KOPT-K1 (cell line): ENCODE measurements around the gene TMEM229A.
"Not testable (repeated sequence)": the region's sequence is repeated elsewhere in the genome, so short reads cannot be mapped to it uniquely, and the experiment has no call there.

ENCODE experiments used
- H3K27ac ChIP-seq: fragments of 200-600 bp; sonication (generic); 2 replicates; pipeline ENCODE4 v1.5.1; 2016; ENCODE audit warnings: antibody characterized with exemption, mild to moderate bottlenecking, low read depth, low read length; ENCODE audit not compliant: poor library complexity, severe bottlenecking
- H3K36me3 ChIP-seq: fragments of 200-600 bp; sonication (generic); 2 replicates; pipeline ENCODE4 v1.5.1; 2017; ENCODE audit warnings: antibody characterized with exemption, mild to moderate bottlenecking, low read length, moderate library complexity; ENCODE audit not compliant: insufficient read depth
- H3K9me3 ChIP-seq: fragments of 200-600 bp; sonication (generic); 2 replicates; pipeline ENCODE4 v1.5.1; 2017; ENCODE audit warnings: antibody characterized with exemption, low read length, mild to moderate bottlenecking; ENCODE audit not compliant: insufficient read depth, poor library complexity, severe bottlenecking

TMEM229A gene

DNA sequence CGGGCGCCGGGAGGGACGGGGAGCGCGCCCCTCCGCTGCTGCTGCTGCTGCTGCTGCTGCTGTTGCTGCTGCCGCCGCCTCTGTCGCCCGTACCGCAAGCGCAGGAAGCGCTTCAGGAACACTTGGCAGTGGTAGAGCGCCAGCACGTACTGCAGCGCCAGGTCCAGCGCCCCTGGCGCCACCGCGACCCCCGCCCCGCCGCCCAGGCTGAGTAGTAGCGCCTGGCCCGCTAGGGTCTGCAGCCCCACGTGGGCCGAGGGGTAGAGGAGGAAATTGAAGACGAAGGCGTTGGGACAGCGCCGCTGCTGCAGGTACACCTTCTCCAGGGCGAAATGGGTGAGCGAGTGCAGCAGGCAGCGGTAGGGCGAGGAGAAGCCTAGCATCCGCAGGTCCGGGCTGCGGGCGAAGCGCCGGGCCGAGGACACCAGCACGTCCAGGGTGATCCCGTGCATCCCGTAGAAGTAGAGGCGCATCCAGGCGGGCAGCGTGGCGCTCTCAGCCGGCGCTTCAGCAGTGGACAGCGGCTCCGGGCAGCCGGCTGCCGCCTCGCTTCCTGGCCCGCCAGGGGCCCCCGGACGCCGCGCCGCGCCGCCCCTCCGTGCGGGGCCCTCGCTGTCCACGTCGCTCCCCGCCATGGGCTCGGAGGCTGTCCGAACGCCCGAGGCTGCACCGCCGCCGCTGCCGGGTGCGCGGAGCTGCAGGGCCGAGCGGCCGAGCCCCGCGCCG lies at the start of gene TMEM229A:
TMEM229A (minus strand) TSS at position 699 of the 726 bp plus-strand sequence; CDS start at position 635, 64 bp downstream.
- H3K27ac ChIP-seq, result no peak within 1 kb of the TSS
- no peaks in the 10 kb centered on the region for H3K36me3 ChIP-seq
- H3K9me3 ChIP-seq, result peaks cover 3% of the 10 kb centered on the region

DNA sequence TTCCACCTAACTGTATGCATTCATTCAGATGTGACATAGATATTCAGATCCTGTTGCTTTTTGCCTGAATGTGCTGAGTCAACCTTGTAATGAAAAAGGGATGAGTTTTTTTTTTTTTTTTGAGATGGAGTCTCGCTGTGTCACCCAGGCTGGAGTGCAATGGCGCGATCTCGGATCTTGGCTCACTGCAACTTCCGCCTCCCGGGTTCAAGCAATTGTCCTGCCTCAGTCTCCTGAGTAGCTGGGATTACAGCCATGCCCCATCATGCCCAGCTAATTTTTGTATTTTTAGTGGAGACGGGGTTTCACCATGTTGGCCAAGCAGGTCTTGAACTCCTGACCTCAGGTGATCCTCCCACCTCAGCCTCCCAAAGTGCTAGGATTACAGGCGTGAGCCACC lies 49.4 kb upstream of the TMEM229A start:
- not testable (repeated sequence) for H3K27ac ChIP-seq, H3K36me3 ChIP-seq, H3K9me3 ChIP-seq

DNA sequence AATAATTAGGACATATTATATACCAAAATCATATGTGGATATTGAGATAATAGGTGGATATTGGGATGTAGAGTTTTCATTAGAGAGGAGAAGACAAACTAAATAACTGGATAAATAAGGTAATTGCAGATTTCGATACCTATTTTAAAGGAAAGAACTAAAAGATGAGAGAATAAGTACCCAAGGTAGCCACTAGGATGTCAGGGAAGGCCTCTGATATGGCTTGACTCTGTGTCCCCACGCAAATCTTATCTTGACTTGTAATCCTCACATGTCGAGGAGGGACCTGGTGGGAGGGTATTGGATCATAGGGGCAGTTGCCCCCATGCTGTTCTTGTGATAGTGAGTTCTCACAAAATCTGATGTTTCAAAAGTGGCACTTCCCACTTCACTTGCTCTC lies 44.7 kb upstream of the TMEM229A start:
- no peaks in the 10 kb centered on the region for H3K9me3 ChIP-seq
- no peaks in the 10 kb centered on the region for H3K36me3 ChIP-seq
- H3K27ac ChIP-seq, result no peak overlapping the region

DNA sequence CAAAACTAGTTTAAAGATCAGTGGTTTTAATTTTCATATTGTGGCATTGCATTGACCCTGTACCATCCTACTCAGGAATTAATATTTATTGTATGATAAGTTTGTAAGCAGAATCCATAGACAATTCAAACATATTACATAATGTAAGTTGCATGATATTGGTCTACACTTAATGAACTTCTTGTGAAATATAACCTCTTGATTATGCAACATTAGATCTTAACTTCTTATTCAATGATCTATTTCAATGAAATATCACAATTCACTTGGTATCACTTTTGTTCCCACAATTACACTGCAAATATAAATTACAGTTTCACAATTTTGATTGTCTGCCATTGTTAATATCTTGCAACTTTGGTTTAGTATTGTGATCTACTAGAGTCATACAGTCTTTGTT lies 44.0 kb upstream of the TMEM229A start:
- no peak overlapping the region for H3K27ac ChIP-seq
- H3K36me3 ChIP-seq, result no peaks in the 10 kb centered on the region
- no peaks in the 10 kb centered on the region for H3K9me3 ChIP-seq

DNA sequence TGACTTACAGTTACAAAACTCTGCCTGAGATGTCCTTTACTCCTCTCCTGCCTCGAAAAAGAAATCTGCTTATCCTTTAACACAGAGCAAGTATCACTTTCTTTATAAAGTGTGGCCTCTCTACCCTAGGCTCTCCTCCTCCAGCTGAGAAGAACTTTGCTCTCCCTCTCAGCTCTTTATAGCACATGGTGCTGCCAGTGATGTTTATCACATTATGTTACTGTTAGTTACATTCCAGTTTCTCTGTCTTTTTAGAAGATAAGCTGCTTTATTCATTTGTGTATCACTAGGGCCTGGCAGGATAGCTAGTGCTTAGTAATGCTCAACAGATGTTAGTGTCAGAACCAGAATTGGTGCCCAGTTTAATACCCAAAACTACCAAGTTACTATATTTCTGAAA lies 41.1 kb upstream of the TMEM229A start:
- no peak overlapping the region for H3K27ac ChIP-seq
- no peaks in the 10 kb centered on the region for H3K36me3 ChIP-seq

DNA sequence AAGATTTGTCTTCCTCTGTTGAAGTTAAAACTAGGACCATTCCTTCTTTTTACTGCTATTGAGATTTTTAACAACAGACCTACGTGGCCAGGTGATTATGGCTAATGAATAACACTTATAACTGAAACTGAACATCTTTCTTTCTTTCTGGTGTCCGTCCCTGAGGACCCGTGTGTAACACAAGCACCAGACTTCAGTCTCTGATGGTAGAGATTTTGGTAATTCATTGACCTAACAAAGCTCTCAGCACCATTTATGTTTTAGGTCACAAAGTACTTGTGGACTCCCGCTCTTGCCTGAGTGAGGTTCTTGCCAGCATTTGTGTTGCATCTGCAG lies 40.4 kb upstream of the TMEM229A start:
- H3K36me3 ChIP-seq, result no peaks in the 10 kb centered on the region
- H3K9me3 ChIP-seq, result no peaks in the 10 kb centered on the region
- H3K27ac ChIP-seq, result no peak overlapping the region

More for the DNA sequence above, 41.1 kb upstream of the TMEM229A start:
- H3K9me3 ChIP-seq, result no peaks in the 10 kb centered on the region

DNA sequence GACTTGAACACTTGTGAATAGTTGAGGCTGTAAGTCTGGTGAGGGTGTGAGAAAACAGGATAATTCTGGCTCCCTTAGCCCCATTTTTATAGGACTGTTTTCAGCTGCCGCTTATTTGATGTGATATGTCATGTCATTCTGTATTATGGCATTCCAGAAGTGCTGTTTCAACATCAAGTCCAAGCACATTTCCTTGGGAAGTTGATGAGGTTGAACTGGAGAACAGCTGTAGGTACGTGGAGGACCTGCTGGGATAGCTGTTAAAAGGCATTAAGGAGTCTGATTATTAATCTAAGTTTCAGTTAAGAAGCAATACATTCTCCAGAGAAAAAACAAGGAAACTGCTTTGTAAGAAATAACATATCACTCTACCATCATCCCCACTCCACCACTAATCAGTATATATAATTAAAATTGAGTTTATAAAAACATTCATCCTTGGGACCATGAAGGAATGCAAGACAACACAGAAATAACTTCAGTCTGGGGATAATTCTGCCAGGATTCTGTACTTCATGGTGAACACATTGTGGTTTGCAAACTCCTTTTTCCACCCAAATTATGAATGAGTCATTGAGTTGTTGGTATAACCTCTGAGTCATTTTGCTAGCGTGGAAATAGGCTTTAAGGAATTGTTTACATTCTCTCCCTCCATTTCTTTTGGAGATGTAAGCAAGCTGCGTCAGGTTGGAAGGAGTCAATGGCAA lies 39.9 kb upstream of the TMEM229A start:
- Histone ChIP-seq H3K27ac (no peak overlapping the region), H3K9me3 (no peaks in the 10 kb centered on the region), H3K36me3 (no peaks in the 10 kb centered on the region)

DNA sequence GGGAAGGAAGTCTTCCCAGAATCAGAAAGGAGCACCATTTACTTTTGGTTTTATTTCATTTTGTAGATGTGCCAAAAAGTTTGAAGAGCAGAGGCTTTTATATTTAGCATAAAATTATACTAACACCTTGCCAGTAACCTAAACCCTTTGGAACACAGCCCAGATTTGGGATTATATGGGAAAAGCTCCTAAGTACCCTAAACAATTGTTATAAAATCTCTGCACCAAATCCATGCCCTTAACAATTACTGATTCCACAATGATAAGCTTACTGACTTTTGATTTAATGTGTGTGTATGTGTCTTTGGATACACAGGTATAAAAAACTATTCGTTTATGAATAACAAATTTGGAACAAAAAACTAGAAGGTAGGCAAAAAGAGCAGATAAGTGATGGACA lies 39.0 kb upstream of the TMEM229A start:
- Histone ChIP-seq H3K27ac (no peak overlapping the region), H3K36me3 (no peaks in the 10 kb centered on the region), H3K9me3 (no peaks in the 10 kb centered on the region)

DNA sequence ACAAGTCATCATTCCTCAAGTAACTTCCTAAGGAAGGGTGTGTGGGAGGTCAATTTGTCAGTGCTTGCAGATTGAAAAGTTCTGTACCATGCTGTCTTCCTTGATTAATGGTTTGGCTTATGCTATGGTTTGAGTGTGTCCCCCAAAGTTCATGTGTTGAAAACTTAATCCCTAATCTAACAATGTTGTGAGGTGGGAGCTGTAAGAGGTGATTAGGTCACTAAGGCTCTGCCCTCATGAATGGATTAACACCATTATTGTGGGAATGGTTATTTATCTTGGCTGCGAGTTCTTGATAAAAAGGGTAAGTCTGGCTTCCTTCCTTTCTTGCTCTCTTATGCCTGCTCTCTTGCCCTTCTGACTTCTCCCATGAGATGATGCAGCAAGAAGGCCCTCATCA lies 29.3 kb upstream of the TMEM229A start:
- Histone ChIP-seq H3K27ac (no peak overlapping the region), H3K36me3 (no peaks in the 10 kb centered on the region), H3K9me3 (no peaks in the 10 kb centered on the region)

DNA sequence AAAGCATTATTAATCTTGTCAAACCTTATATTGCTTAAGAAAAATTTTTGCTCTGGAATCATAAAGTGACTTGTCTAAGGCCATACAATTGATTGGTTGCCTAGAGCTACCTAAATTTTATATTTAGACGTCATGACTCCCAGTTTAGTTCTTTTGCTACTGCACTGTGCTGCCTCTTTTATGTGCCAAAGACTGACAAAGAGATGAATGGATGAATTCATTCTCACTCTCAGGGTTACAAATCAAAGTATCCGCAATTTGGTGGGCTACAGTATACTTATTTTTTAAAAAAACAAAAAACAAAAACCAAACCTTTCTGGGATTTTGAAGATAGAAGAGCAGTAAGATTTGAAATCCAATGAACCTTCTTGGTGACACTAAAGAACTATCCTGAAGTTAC lies 27.7 kb upstream of the TMEM229A start:
- Histone ChIP-seq H3K9me3 (no peaks in the 10 kb centered on the region), H3K36me3 (no peaks in the 10 kb centered on the region), H3K27ac (no peak overlapping the region)

DNA sequence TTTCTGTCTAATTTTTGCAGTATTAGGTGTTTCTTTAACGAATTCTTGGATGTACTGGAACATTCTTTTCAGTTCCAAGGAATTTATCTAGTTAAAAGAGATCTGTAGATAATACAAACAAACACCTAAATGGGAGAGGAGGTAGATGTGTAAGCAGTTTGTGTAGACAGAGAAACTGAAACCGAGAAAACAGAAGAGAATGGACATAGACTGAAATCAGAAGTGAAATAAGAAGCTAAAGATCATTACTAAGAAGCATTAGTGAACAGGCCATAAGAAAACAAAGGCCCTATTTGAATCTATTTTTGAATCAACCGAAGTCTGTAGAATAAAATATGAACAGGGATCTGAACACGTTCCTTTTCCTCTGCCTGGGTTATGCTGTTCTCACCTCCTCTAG lies 26.5 kb upstream of the TMEM229A start:
- no peaks in the 10 kb centered on the region for H3K9me3 ChIP-seq
- no peaks in the 10 kb centered on the region for H3K36me3 ChIP-seq
- H3K27ac ChIP-seq, result no peak overlapping the region

DNA sequence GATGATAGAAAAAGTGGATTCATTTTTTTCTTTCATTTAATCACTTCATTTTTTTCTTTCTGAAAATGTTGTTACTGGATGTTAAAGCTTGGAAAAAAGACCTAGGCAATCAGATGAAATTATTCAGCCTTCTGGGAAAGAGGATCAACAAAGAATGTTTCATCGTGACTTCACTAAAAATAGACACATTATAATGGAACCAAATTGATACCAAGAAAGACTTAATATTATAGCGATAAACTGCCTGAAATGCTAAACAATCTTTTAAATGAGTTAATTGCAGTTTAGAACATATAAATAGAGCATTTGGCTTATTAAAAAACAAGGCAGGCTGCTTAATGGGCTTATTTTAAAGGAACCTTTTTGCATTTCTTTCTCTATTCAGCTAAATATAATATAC lies 25.6 kb upstream of the TMEM229A start:
- H3K9me3 ChIP-seq, result no peaks in the 10 kb centered on the region
- no peak overlapping the region for H3K27ac ChIP-seq
- H3K36me3 ChIP-seq, result no peaks in the 10 kb centered on the region

DNA sequence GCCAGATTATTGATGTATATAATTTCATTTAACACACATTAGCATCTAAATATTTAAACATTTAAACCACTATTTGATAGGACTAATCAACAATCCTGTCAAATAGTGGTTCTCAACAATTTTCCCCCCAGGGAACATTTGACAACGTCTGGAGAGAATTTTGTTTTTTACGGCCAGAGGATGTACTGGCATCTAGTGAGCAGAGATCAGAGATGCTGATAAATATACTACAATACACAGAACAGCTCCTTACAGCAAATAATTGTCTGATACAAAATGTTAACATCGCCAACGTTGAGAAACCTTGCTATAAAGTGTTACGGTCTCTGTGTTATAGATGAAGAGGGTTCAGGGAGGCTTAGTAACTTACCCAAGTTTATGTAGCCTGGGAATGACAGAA lies 25.0 kb upstream of the TMEM229A start:
- Histone ChIP-seq H3K27ac (no peak overlapping the region), H3K36me3 (no peaks in the 10 kb centered on the region), H3K9me3 (no peaks in the 10 kb centered on the region)

DNA sequence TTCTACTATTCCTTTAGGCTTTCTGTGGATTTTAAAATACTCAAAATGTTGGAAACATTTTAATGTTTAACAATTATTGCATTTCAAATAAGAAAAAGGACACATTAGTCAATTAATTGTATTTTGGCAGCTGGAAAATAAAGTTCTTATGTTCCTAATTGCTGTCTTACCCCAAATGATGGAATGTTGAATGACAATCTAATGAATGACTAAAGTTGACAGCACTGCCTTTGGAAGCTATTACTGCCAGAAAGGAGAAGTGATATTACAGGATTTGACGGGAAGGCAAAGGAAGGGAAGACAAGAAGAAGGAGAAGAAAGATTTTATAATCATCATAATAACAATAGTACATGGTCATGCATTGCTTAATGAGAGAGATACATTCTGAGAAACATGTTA lies 23.4 kb upstream of the TMEM229A start:
- Histone ChIP-seq H3K9me3 (no peaks in the 10 kb centered on the region), H3K27ac (no peak overlapping the region)

DNA sequence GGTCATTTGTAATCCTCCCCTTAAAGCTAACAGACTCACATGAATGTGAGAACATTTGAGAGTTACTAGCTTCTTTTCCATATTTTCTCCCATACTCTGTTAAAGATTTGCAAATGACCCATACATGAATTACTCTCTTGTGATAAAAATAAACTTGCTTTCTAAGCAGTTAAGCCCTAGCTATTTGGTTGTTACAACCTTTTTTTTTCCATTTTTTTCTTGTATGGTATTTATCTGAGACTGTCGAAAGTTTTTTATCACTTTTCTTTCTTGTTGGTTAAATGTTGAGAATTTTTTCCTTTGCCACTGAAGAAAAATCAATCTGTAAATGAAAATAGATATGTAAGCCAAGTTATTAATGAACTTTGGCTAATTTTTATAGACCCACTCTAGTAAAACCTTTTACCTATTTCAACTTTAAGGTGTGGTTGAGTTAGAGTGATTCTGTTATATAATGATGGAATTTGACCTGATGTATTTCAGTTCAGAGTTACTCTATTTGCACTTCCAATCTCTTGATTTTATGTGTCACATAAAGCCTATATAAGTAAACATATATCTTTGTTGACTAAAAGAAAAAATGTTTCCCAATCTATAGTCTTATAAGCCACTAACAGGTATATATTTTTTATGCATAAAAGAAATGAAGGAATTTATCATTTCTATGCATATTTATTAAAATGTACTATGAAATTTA lies 19.0 kb upstream of the TMEM229A start:
- H3K36me3 ChIP-seq, result no peaks in the 10 kb centered on the region
- H3K9me3 ChIP-seq, result no peaks in the 10 kb centered on the region
- no peak overlapping the region for H3K27ac ChIP-seq

More for the DNA sequence above, 23.4 kb upstream of the TMEM229A start:
- H3K36me3 ChIP-seq, result no peaks in the 10 kb centered on the region
